ENCODE results near the gene ORC3. TPM values are rescaled to one million over a fixed set of nuclear protein-coding genes. Genes with fewer than 3 reads are reported as not detected.

Gene ORC3
- total and polyA plus RNA-seq, 2 of the 4 experiments (the other 2 are of a cell fraction): 22.3 to 30.6 TPM

DNA sequence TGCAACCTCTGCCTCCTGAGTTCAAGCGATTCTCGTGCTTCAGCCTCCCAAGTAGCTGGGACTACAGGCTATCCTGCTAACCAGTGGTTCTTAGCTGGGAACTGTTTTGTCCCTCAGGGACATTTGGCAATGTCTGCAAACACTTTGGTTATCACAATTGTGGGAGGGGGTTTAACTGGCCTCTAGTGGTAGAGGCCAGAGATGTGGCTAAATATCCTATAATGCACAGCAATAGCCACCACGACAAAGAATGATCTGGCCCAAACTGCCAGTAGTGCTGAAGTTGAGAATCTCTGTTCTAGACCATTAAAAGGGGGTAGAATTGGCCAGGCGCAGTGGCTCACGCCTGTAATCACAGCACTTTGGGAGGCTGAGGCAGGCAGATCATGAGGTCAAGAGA, 83.3 kb downstream of the ORC3 start:
- Histone ChIP-seq H3K18ac (ENCODE audit: low read depth, low read length) (no peak overlapping the region), H3K14ac (replicated peaks; ENCODE audit: low read depth, low read length) (no peak overlapping the region), H3K9me1 (ENCODE audit: insufficient read depth, low read length) (no peaks in the 10 kb centered on the region), H4K5ac (ENCODE audit: low read depth, low read length) (no peak overlapping the region), H4K20me1 (ENCODE audit: insufficient read depth, low read length) (no peaks in the 10 kb centered on the region), H3K4ac (ENCODE audit: low read depth, low read length) (no peak overlapping the region), H3K9ac (ENCODE audit: low read depth, low read length) (no peak overlapping the region), H3K23ac (ENCODE audit: low read depth, low read length) (no peak overlapping the region), H4K91ac (ENCODE audit: insufficient read depth, low read depth, low read length) (no peak overlapping the region), H4K8ac (ENCODE audit: low read depth in 2 of 2, low read length in 2 of 2) (no peak overlapping the region), H2AFZ (replicated peaks; ENCODE audit: low read length, poor library complexity) (no peak overlapping the region), H3K27me3 (ENCODE audit: control insufficient read depth, insufficient read depth, low read length) (no peaks in the 10 kb centered on the region), H2AK5ac (ENCODE audit: low read depth, low read length) (no peak overlapping the region), H3K4me3 (ENCODE audit: insufficient read depth, low read depth, low read length) (no peak overlapping the region), H2BK15ac (ENCODE audit: low read depth, low read length) (no peak overlapping the region), H3K36me3 (ENCODE audit: control insufficient read depth, insufficient read depth, low read length) (peaks cover 38% of the 10 kb centered on the region), H3K9me3 (ENCODE audit: control insufficient read depth, insufficient read depth, low read length) (no peaks in the 10 kb centered on the region), H2BK120ac (ENCODE audit: low read depth, low read length) (no peak overlapping the region), H3K4me1 (ENCODE audit: control insufficient read depth, insufficient read depth, low read length) (peaks cover 2% of the 10 kb centered on the region; the same call in 1 of the 2 replicates), H3K79me1 (ENCODE audit: low read depth in 1 of 2, low read length in 2 of 2) (peaks cover 11 to 37% of the 10 kb centered on the region in 2 experiments), H3K27ac (ENCODE audit: insufficient read depth, low read length) (no peak overlapping the region), H3K56ac (ENCODE audit: extremely low read depth, insufficient read depth, low read length) (no peak overlapping the region), H3K4me2 (ENCODE audit: low read depth, low read length) (no peak overlapping the region), H2AK9ac (replicated peaks; ENCODE audit: low read depth, low read length, poor library complexity) (no peak overlapping the region), H2BK5ac (ENCODE audit: low read depth, low read length, poor library complexity, severe bottlenecking) (no peak overlapping the region), H2BK20ac (ENCODE audit: low read depth, low read length) (no peak overlapping the region)
- dilution Hi-C loops (cut with HindIII; ENCODE audit: low sequenced_read_pairs, unreplicated experiment): no loop called here
- DNase-seq (no peak), ATAC-seq (ENCODE audit: low read depth) (no peak)
- 100% methylated on average over 2 of the region's 5 CpGs; no CpG with 5 or more reads in 1 of the 2 experiments for whole genome bisulfite sequencing, 2 experiments (ENCODE audit: extremely low coverage in 2 of 2, insufficient read length in 1 of 2)
- intact Hi-C loops (cut with micrococcal nuclease): no loop called here
- no peak for TF ChIP-seq NFE2L2 (IDR thresholded peaks at IDR 0.05; ENCODE audit: low read depth, low read length)
- TF ChIP-seq BHLHE40 (IDR thresholded peaks at IDR 0.05; ENCODE audit: low read depth, low read length): no peak
- TF ChIP-seq USF2 (IDR thresholded peaks at IDR 0.05; ENCODE audit: low read depth, low read length): no peak
- no peak for TF ChIP-seq SMC3 (IDR thresholded peaks at IDR 0.05; ENCODE audit: low read depth, low read length)
- no peak for TF ChIP-seq CTCF (conservative IDR thresholded peaks at IDR 0.05; ENCODE audit: low read depth, low read length)
- no peak for TF ChIP-seq FOS (IDR thresholded peaks at IDR 0.05; ENCODE audit: low read depth, low read length)
- TF ChIP-seq, protein P1, sequence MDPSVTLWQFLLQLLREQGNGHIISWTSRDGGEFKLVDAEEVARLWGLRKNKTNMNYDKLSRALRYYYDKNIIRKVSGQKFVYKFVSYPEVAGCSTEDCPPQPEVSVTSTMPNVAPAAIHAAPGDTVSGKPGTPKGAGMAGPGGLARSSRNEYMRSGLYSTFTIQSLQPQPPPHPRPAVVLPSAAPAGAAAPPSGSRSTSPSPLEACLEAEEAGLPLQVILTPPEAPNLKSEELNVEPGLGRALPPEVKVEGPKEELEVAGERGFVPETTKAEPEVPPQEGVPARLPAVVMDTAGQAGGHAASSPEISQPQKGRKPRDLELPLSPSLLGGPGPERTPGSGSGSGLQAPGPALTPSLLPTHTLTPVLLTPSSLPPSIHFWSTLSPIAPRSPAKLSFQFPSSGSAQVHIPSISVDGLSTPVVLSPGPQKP (IDR thresholded peaks at IDR 0.05; ENCODE audit: borderline replicate concordance, low read depth, low read length): no peak
- no peak for TF ChIP-seq RCOR1 (IDR thresholded peaks at IDR 0.05; ENCODE audit: insufficient replicate concordance, low read length)
- no peak for TF ChIP-seq MAFK (IDR thresholded peaks at IDR 0.05; ENCODE audit: low read depth, low read length)
- TF ChIP-seq RAD21 (IDR thresholded peaks at IDR 0.05; ENCODE audit: low read length): no peak
- TF ChIP-seq RFX5 (IDR thresholded peaks at IDR 0.05; ENCODE audit: low read depth, low read length): no peak
- POLR2A ChIA-PET (ENCODE audit: unreplicated experiment): no interaction called here
- CTCF ChIA-PET: no interaction called here
- BruUV-seq (replicated peaks): no TSS peak
- in situ Hi-C loops (cut with MboI; ENCODE audit: low sequenced_read_pairs): no loop called here

Measured in IMR-90 (cell line).